HepG2 (cell line): ENCODE results near the gene LAG3. TPM values are rescaled to one million over a fixed set of nuclear protein-coding genes. Genes with fewer than 3 reads are reported as not detected.

Source experiments
- ARID5B ChIP-seq: IDR thresholded peaks from 2 replicates; pipeline ENCODE4 v1.4.0; 2020; ENCODE audit warnings: mild to moderate bottlenecking, missing genetic modification reagents
- ATF7 ChIP-seq, 2 experiments: fragments of 450-650 bp in 1 of 2; sonication (generic) in 1 of 2; formaldehyde crosslinking in 1 of 2; IDR thresholded peaks; 2 replicates each; pipeline versions ENCODE4 v1.4.0 to v1.6.1; 2016 to 2020; ENCODE audit warnings: antibody characterized with exemption in 1 of 2, mild to moderate bottlenecking in 1 of 2, missing genetic modification reagents in 1 of 2
- SMAD3 ChIP-seq: sonication (generic); formaldehyde crosslinking; IDR thresholded peaks from 2 replicates; pipeline ENCODE4 v1.4.0; 2020; ENCODE audit warnings: missing genetic modification reagents
- SPEN ChIP-seq: sonication (generic); formaldehyde crosslinking; IDR thresholded peaks from 2 replicates; pipeline ENCODE4 v1.5.1; 2020; ENCODE audit warnings: low read depth, mild to moderate bottlenecking, missing genetic modification reagents
- ZFP41 ChIP-seq: sonication (generic); formaldehyde crosslinking; IDR thresholded peaks from 2 replicates; pipeline ENCODE4 v1.4.0; 2020; ENCODE audit warnings: mild to moderate bottlenecking, missing genetic modification reagents, borderline replicate concordance
- ZNF260 ChIP-seq: sonication (generic); formaldehyde crosslinking; IDR thresholded peaks from 2 replicates; pipeline ENCODE4 v1.4.0; 2020; ENCODE audit warnings: missing genetic modification reagents, low read depth, mild to moderate bottlenecking, borderline replicate concordance
- ZNF414 ChIP-seq: sonication (generic); formaldehyde crosslinking; IDR thresholded peaks from 2 replicates; pipeline ENCODE4 v1.5.0; 2020; ENCODE audit warnings: missing genetic modification reagents
- ZNF660 ChIP-seq: sonication (generic); formaldehyde crosslinking; IDR thresholded peaks from 2 replicates; pipeline ENCODE4 v1.5.1; 2020; ENCODE audit warnings: mild to moderate bottlenecking, low read depth, missing genetic modification reagents, borderline replicate concordance
- ZNF672 ChIP-seq: sonication (generic); formaldehyde crosslinking; IDR thresholded peaks from 2 replicates; pipeline ENCODE4 v1.8.1; 2022; ENCODE audit warnings: missing genetic modification reagents
- polyA plus RNA-seq, 8 experiments: library from polyadenylated mRNA; depleted of rRNA in 3 of 8; stranded (reverse) in 7 of 8; unstranded in 1 of 8; fragments of >200 nt; fragmentation: Illumina TruSeq in 4 of 8; extraction: Trizol in 4 of 8; gene quantifications; 2 replicates each; pipeline versions ENCODE4 v1.2.1 to v1.2.3, GENCODE V29; 2011 to 2016; ENCODE audit warnings: low read depth in 4 of 8, missing spikeins in 1 of 8, mixed read lengths in 1 of 8; ENCODE audit not compliant: insufficient read depth in 1 of 8
- total RNA-seq, 5 experiments: library from RNA; depleted of rRNA; stranded (reverse); fragments of >200 nt; fragmentation: Illumina TruSeq; extraction: Trizol; gene quantifications; 2 replicates each; pipeline ENCODE4 v1.2.3, GENCODE V29; 2016; ENCODE audit warnings: low read depth in 1 of 5
- TF ChIP-seq, protein P1 (sequence below): sonication (generic); formaldehyde crosslinking; IDR thresholded peaks from 2 replicates; pipeline ENCODE4 v1.5.1; 2020; ENCODE audit warnings: missing genetic modification reagents, mild to moderate bottlenecking, borderline replicate concordance

LAG3 gene
- total and polyA plus RNA-seq, 2 of the 13 experiments (the other 11 are each of a cell fraction or from before 2014, with no cell fraction given): 0.11 to 0.26 TPM

GRCh38 chr12:6745741-6746525 is 26.4 kb upstream of the LAG3 start (continued):
- TF ChIP-seq ARID5B (CRISPR knock-in tag) (no peak), ATF7 (IDR thresholded peaks at IDR 0.05) (no peak), ATF7 (CRISPR knock-in tag; IDR thresholded peaks at IDR 0.05) (no peak), ZNF414 (CRISPR knock-in tag) (no peak), SMAD3 (CRISPR knock-in tag) (no peak), SPEN (CRISPR knock-in tag) (no peak), ZNF660 (CRISPR knock-in tag) (no peak), ZNF672 (CRISPR knock-in tag) (no peak), ZFP41 (CRISPR knock-in tag) (no peak), ZNF260 (CRISPR knock-in tag) (no peak)
- TF ChIP-seq, protein P1, sequence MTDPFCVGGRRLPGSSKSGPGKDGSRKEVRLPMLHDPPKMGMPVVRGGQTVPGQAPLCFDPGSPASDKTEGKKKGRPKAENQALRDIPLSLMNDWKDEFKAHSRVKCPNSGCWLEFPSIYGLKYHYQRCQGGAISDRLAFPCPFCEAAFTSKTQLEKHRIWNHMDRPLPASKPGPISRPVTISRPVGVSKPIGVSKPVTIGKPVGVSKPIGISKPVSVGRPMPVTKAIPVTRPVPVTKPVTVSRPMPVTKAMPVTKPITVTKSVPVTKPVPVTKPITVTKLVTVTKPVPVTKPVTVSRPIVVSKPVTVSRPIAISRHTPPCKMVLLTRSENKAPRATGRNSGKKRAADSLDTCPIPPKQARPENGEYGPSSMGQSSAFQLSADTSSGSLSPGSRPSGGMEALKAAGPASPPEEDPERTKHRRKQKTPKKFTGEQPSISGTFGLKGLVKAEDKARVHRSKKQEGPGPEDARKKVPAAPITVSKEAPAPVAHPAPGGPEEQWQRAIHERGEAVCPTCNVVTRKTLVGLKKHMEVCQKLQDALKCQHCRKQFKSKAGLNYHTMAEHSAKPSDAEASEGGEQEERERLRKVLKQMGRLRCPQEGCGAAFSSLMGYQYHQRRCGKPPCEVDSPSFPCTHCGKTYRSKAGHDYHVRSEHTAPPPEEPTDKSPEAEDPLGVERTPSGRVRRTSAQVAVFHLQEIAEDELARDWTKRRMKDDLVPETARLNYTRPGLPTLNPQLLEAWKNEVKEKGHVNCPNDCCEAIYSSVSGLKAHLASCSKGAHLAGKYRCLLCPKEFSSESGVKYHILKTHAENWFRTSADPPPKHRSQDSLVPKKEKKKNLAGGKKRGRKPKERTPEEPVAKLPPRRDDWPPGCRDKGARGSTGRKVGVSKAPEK (CRISPR knock-in tag): no peak
